GM12878 (cell line): ENCODE data around the gene KCNQ1.

Source experiments
- EP300 ChIP-seq, 2 experiments: fragments of 150-350 bp in 1 of 2; IDR thresholded peaks; 2 replicates each; pipeline ENCODE4 v1.6.1; 2011 to 2012; ENCODE audit warnings: low read depth in 2 of 2, low read length in 2 of 2, borderline replicate concordance in 1 of 2, improper control_type of control experiment in 1 of 2, inconsistent platforms in 1 of 2; ENCODE audit not compliant: control insufficient read depth in 1 of 2
- ETV6 ChIP-seq, 2 experiments: fragments of 450-650 bp in 1 of 2; IDR thresholded peaks in 1 of 2; conservative IDR thresholded peaks in 1 of 2; 2 replicates each; pipeline ENCODE4 v1.6.1; 2014; ENCODE audit warnings: antibody characterized with exemption in 1 of 2, borderline replicate concordance in 1 of 2, low read depth in 1 of 2, mild to moderate bottlenecking in 1 of 2, moderate library complexity in 1 of 2
- MEF2A ChIP-seq: IDR thresholded peaks from 2 replicates; pipeline ENCODE4 v1.6.1; 2011; ENCODE audit warnings: low read depth, mild to moderate bottlenecking, low read length, moderate library complexity; ENCODE audit not compliant: insufficient read depth
- NFYA ChIP-seq: IDR thresholded peaks from 2 replicates; pipeline ENCODE4 v1.6.1; 2011; ENCODE audit warnings: low read depth, mild to moderate bottlenecking, low read length, improper control_type of control experiment, borderline replicate concordance
- POLR2A ChIP-seq: IDR thresholded peaks from 2 replicates; pipeline ENCODE4 v1.6.1; 2011; ENCODE audit warnings: low read depth, mild to moderate bottlenecking, low read length
- SP1 ChIP-seq: IDR thresholded peaks from one replicate; pipeline ENCODE4 v1.6.1; 2011; ENCODE audit warnings: low read depth, low read length

- TF ChIP-seq NFYA: no peak
- TF ChIP-seq POLR2A: no peak
- TF ChIP-seq EP300 (IDR thresholded peaks at IDR 0.05; ENCODE audit: borderline replicate concordance in 1 of 2, control insufficient read depth in 1 of 2, low read depth in 2 of 2, low read length in 2 of 2): no peak
- TF ChIP-seq ETV6 (conservative IDR thresholded peaks at IDR 0.05 in 1 of 2, IDR thresholded peaks at IDR 0.05 in 1 of 2; ENCODE audit: borderline replicate concordance in 1 of 2, low read depth in 1 of 2): no peak
- TF ChIP-seq MEF2A: no peak
- TF ChIP-seq SP1: no peak
Measured at GRCh38 chr11:2553886-2554285, 109.1 kb downstream of the KCNQ1 start.
